Measurements from ENCODE around the gene P2RX6.

The P2RX6 gene

GRCh38 chr22:21051145-21051830, 36.3 kb downstream of the P2RX6 start:
- no peak for TF ChIP-seq CTCF (IDR thresholded peaks at IDR 0.05; ENCODE audit: insufficient read depth, low read depth, low read length, missing control alignments)
- no peak overlapping the region for H3K4me3 ChIP-seq (ENCODE audit: low read length)
- DNase-seq (ENCODE audit: low read depth): no peak

- TF ChIP-seq CTCF (IDR thresholded peaks at IDR 0.05; ENCODE audit: insufficient read depth, low read depth, low read length, missing control alignments): no peak
- H3K4me3 ChIP-seq (ENCODE audit: low read length): no peak overlapping the region
- no peak for DNase-seq (ENCODE audit: low read depth)
Observed at GRCh38 chr22:21051831-21052400, 37.0 kb downstream of the P2RX6 start.

GRCh38 chr22:21052715-21053459, 37.9 kb downstream of the P2RX6 start:
- no peak for TF ChIP-seq CTCF (IDR thresholded peaks at IDR 0.05; ENCODE audit: insufficient read depth, low read depth, low read length, missing control alignments)
- no peak for DNase-seq (ENCODE audit: low read depth)
- H3K4me3 ChIP-seq (ENCODE audit: low read length): no peak overlapping the region

GRCh38 chr22:21054046-21054713, 39.2 kb downstream of the P2RX6 start:
- TF ChIP-seq CTCF (IDR thresholded peaks at IDR 0.05; ENCODE audit: insufficient read depth, low read depth, low read length, missing control alignments): no peak
- DNase-seq (ENCODE audit: low read depth): no peak
- no peak overlapping the region for H3K4me3 ChIP-seq (ENCODE audit: low read length)

GRCh38 chr22:21054714-21055563, 40.0 kb downstream of the P2RX6 start:
- DNase-seq (ENCODE audit: low read depth): peak; percentile 40
- no peak overlapping the region for H3K4me3 ChIP-seq (ENCODE audit: low read length)
- no peak for TF ChIP-seq CTCF (IDR thresholded peaks at IDR 0.05; ENCODE audit: insufficient read depth, low read depth, low read length, missing control alignments)

GRCh38 chr22:21055564-21055834, 40.5 kb downstream of the P2RX6 start:
- TF ChIP-seq CTCF (IDR thresholded peaks at IDR 0.05; ENCODE audit: insufficient read depth, low read depth, low read length, missing control alignments): no peak
- no peak for DNase-seq (ENCODE audit: low read depth)
- H3K4me3 ChIP-seq (ENCODE audit: low read length): no peak overlapping the region

Data from epithelial cell of esophagus (primary cell).